MM.1S (cell line): Measurements from ENCODE around the gene LRRK1.

Source experiments
- DNase-seq: peaks from one replicate; pipeline ENCODE4 v3.0.0-alpha.2; 2015
- H2AFZ ChIP-seq: fragments of 300-600 bp; sonication (generic); 2 replicates; pipeline ENCODE4 v1.6.0; 2016; ENCODE audit warnings: antibody characterized with exemption, low read length
- H3F3A ChIP-seq: fragments of 300-600 bp; sonication (generic); 2 replicates; pipeline ENCODE4 v1.6.1; 2016; ENCODE audit warnings: mild to moderate bottlenecking, antibody characterized with exemption, low read length, moderate library complexity, mixed read lengths; ENCODE audit not compliant: insufficient read depth
- H3K27ac ChIP-seq: fragments of 300-600 bp; sonication (generic); 2 replicates; pipeline ENCODE4 v1.5.1; 2016; ENCODE audit warnings: mild to moderate bottlenecking, low read length
- H3K27me3 ChIP-seq: fragments of 300-600 bp; sonication (generic); replicated peaks from 2 replicates; pipeline ENCODE4 v1.6.0; 2016; ENCODE audit warnings: low read length; ENCODE audit not compliant: insufficient read depth
- H3K36me3 ChIP-seq: fragments of 300-600 bp; sonication (generic); replicated peaks from 2 replicates; pipeline ENCODE4 v1.6.1; 2016; ENCODE audit warnings: mild to moderate bottlenecking, low read length, mixed read lengths; ENCODE audit not compliant: insufficient read depth
- H3K4me1 ChIP-seq: fragments of 300-600 bp; sonication (generic); 2 replicates; pipeline ENCODE4 v1.6.1; 2016; ENCODE audit warnings: low read length, mixed read lengths
- H3K4me2 ChIP-seq: fragments of 300-600 bp; sonication (generic); 2 replicates; pipeline ENCODE4 v1.6.0; 2016; ENCODE audit warnings: low read depth, low read length
- H3K4me3 ChIP-seq: fragments of 300-600 bp; sonication (generic); 2 replicates; pipeline ENCODE4 v1.5.1; 2016; ENCODE audit warnings: low read length, mixed read lengths
- H3K79me2 ChIP-seq: fragments of 300-600 bp; sonication (generic); 2 replicates; pipeline ENCODE4 v1.6.1; 2016; ENCODE audit warnings: mixed run types, low read length, mixed read lengths
- H3K9ac ChIP-seq: fragments of 300-600 bp; sonication (generic); 2 replicates; pipeline ENCODE4 v1.6.1; 2016; ENCODE audit warnings: low read length, mixed read lengths
- H3K9me2 ChIP-seq: fragments of 300-600 bp; sonication (generic); replicated peaks from 2 replicates; pipeline ENCODE4 v1.6.1; 2016; ENCODE audit warnings: mild to moderate bottlenecking, low read length, mixed read lengths; ENCODE audit not compliant: insufficient read depth
- H3K9me3 ChIP-seq: fragments of 300-600 bp; sonication (generic); replicated peaks from 2 replicates; pipeline ENCODE4 v1.6.1; 2016; ENCODE audit warnings: mild to moderate bottlenecking, low read length, mixed read lengths; ENCODE audit not compliant: insufficient read depth
- H4K20me1 ChIP-seq: fragments of 300-600 bp; sonication (generic); 2 replicates; pipeline ENCODE4 v1.6.1; 2016; ENCODE audit warnings: mild to moderate bottlenecking, low read length, moderate library complexity, mixed read lengths; ENCODE audit not compliant: insufficient read depth
- EZH2 ChIP-seq: fragments of 300-600 bp; sonication (generic); optimal IDR thresholded peaks from 2 replicates; pipeline ENCODE3; 2017; ENCODE audit warnings: low read depth, mild to moderate bottlenecking, antibody characterized with exemption, low read length, mixed read lengths
- EZH2phosphoT487 ChIP-seq: fragments of 300-600 bp; sonication (generic); IDR thresholded peaks from 2 replicates; pipeline ENCODE4 v1.6.1; 2018; ENCODE audit warnings: antibody characterized with exemption, low read length
- TF ChIP-seq, protein P1 (sequence below): fragments of 300-600 bp; sonication (generic); IDR thresholded peaks from 2 replicates; pipeline ENCODE4 v1.5.1; 2016; ENCODE audit warnings: antibody characterized with exemption, low read length, mixed read lengths

LRRK1 gene

GRCh38 chr15:100972975-100973350 is 53.8 kb downstream of the LRRK1 start:
- no peak for TF ChIP-seq EZH2
- TF ChIP-seq EZH2phosphoT487, result no peak
- TF ChIP-seq, protein P1, sequence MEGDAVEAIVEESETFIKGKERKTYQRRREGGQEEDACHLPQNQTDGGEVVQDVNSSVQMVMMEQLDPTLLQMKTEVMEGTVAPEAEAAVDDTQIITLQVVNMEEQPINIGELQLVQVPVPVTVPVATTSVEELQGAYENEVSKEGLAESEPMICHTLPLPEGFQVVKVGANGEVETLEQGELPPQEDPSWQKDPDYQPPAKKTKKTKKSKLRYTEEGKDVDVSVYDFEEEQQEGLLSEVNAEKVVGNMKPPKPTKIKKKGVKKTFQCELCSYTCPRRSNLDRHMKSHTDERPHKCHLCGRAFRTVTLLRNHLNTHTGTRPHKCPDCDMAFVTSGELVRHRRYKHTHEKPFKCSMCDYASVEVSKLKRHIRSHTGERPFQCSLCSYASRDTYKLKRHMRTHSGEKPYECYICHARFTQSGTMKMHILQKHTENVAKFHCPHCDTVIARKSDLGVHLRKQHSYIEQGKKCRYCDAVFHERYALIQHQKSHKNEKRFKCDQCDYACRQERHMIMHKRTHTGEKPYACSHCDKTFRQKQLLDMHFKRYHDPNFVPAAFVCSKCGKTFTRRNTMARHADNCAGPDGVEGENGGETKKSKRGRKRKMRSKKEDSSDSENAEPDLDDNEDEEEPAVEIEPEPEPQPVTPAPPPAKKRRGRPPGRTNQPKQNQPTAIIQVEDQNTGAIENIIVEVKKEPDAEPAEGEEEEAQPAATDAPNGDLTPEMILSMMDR, result no peak
- no peaks in the 10 kb centered on the region for H3K9me3 ChIP-seq
- H3K9me2 ChIP-seq, result no peaks in the 10 kb centered on the region
- H3K4me3 ChIP-seq, result no peak overlapping the region
- no peaks in the 10 kb centered on the region for H3K36me3 ChIP-seq
- no peak for DNase-seq
- H3F3A ChIP-seq, result no peaks in the 10 kb centered on the region
- H3K27me3 ChIP-seq, result no peaks in the 10 kb centered on the region
- no peak overlapping the region for H3K9ac ChIP-seq
- no peaks in the 10 kb centered on the region for H3K79me2 ChIP-seq
- H2AFZ ChIP-seq, result no peak overlapping the region
- no peaks in the 10 kb centered on the region for H4K20me1 ChIP-seq
- H3K27ac ChIP-seq, result no peak overlapping the region
- no peaks in the 10 kb centered on the region; the same call in 1 of the 2 replicates for H3K4me1 ChIP-seq
- no peak overlapping the region for H3K4me2 ChIP-seq

- Histone ChIP-seq H3F3A (no peaks in the 10 kb centered on the region), H4K20me1 (no peaks in the 10 kb centered on the region), H3K4me1 (no peaks in the 10 kb centered on the region), H3K9me2 (no peaks in the 10 kb centered on the region), H3K27me3 (no peaks in the 10 kb centered on the region), H2AFZ (no peak overlapping the region), H3K4me3 (no peak overlapping the region), H3K27ac (no peak overlapping the region), H3K9me3 (no peaks in the 10 kb centered on the region), H3K9ac (no peak overlapping the region), H3K36me3 (no peaks in the 10 kb centered on the region), H3K4me2 (no peak overlapping the region), H3K79me2 (no peaks in the 10 kb centered on the region)
- no peak for DNase-seq
- TF ChIP-seq, protein P1, result no peak
- TF ChIP-seq EZH2phosphoT487 (no peak), EZH2 (no peak)
Measured at GRCh38 chr15:100973351-100974111, 54.4 kb downstream of the LRRK1 start.

GRCh38 chr15:100975043-100975442 is 55.9 kb downstream of the LRRK1 start:
- Histone ChIP-seq H2AFZ (no peak overlapping the region), H3K4me3 (no peak overlapping the region), H3K79me2 (no peaks in the 10 kb centered on the region), H3K9ac (no peak overlapping the region), H3K4me1 (no peaks in the 10 kb centered on the region), H4K20me1 (no peaks in the 10 kb centered on the region), H3K4me2 (no peak overlapping the region), H3K27ac (no peak overlapping the region), H3K9me2 (no peaks in the 10 kb centered on the region), H3F3A (no peaks in the 10 kb centered on the region), H3K36me3 (no peaks in the 10 kb centered on the region), H3K9me3 (no peaks in the 10 kb centered on the region), H3K27me3 (no peaks in the 10 kb centered on the region)
- DNase-seq, result no peak
- no peak for TF ChIP-seq EZH2phosphoT487

DNA sequence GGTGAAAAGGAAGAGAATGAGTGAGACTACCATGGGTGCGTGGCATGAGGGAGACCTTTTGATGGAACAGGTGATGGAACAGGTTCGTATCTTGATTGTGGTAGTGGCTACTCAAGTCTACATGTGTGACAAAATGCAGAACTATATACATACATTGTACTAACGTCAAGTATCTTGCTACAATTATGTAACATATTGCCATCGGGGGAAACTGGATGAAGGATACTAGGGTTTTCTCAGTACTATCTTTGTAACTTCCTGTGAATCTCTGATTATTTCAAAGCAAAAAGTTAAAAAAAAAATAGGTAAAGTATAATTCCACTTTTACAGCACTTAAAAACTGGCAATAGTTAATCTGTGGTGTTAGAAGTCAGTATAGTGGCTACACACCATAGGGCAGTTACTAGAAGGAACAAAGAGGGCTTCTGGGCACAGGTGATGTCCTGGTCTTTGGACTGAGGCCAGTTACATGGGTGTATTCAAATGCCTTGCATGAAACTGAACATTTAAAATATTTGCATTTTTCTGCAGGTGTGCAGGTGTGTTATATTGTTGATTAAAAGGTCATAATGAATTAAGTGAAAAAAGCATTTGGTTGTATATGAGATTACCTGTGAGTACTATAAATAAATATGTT is 61.4 kb downstream of the LRRK1 start:
- H3K9me2 ChIP-seq, result no peaks in the 10 kb centered on the region
- no peak overlapping the region for H3K27ac ChIP-seq
- H2AFZ ChIP-seq, result no peak overlapping the region
- H3K4me2 ChIP-seq, result no peak overlapping the region
- no peaks in the 10 kb centered on the region for H3K9me3 ChIP-seq
- no peaks in the 10 kb centered on the region; the same call in 1 of the 2 replicates for H3K36me3 ChIP-seq
- no peak overlapping the region for H3K4me3 ChIP-seq
- no peak for TF ChIP-seq EZH2phosphoT487
- TF ChIP-seq, protein P1, result no peak
- no peak for TF ChIP-seq EZH2
- no peak overlapping the region for H3K9ac ChIP-seq
- H3F3A ChIP-seq, result no peaks in the 10 kb centered on the region
- H4K20me1 ChIP-seq, result no peaks in the 10 kb centered on the region
- H3K79me2 ChIP-seq, result 0 out of 2 replicates have a peak, but pooled peaks cover 4% of the 10 kb centered on the region
- no peaks in the 10 kb centered on the region for H3K4me1 ChIP-seq
- H3K27me3 ChIP-seq, result no peaks in the 10 kb centered on the region
- DNase-seq, result no peak
